Hepatocyte (in vitro differentiated cells): ENCODE data around the gene SORCS2.

Experiments used
- CTCF ChIP-seq: fragments of 200-600 bp; sonication (generic); IDR thresholded peaks from 2 replicates; pipeline ENCODE4 v1.5.1; 2016; ENCODE audit warnings: antibody characterized with exemption, mild to moderate bottlenecking; ENCODE audit not compliant: poor library complexity
- EZH2phosphoT487 ChIP-seq: fragments of 200-600 bp; sonication (generic); IDR thresholded peaks from one replicate; pipeline ENCODE4 v1.6.1; 2018; ENCODE audit warnings: antibody characterized with exemption, mild to moderate bottlenecking, low read depth, moderate library complexity; ENCODE audit not compliant: unreplicated experiment, severe bottlenecking

DNA sequence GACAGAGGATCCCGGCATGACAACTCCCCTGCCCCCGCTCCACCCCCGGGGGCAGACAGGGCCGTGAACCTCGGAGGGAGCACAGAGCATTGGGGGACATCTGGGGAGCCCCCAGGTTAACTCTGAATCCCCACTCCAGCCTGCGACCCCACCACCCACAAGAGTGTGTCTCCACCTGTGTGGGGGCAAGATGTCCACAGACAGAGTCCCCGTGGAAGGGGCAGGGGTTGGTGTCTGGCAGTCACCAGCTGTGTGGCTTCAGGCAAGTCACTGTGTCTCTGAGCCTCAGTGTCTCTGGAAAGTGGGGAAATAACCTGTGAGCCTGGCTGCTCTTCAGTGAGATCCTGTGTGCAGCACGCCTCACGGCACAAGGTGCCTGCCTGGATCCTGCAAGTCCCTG is 508.3 kb downstream of the SORCS2 start:
- no peak for TF ChIP-seq CTCF
- TF ChIP-seq EZH2phosphoT487: no peak
